ENCODE data around the gene ELMO1.

ELMO1 gene

DNA sequence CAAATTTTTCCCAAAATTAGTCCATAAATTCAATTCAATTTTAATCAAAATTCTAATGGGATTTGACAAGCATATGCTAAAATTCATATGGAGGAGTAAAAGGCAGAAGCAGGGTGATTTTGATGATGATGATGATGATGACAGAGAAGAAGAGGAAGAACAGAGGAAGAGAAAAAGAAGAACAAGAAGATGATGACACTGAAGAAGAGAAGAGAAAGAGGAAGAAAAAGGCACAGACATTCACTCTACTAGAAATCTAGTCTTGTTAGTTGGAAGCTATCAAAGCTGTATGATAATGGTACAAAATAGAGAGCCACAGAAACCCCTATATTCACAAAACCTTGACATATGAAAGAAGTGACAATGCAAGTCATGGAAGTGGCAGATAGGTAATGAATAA, 157.9 kb downstream of the ELMO1 start:
- DNase-seq (ENCODE audit: low spot score) = no peak

DNA sequence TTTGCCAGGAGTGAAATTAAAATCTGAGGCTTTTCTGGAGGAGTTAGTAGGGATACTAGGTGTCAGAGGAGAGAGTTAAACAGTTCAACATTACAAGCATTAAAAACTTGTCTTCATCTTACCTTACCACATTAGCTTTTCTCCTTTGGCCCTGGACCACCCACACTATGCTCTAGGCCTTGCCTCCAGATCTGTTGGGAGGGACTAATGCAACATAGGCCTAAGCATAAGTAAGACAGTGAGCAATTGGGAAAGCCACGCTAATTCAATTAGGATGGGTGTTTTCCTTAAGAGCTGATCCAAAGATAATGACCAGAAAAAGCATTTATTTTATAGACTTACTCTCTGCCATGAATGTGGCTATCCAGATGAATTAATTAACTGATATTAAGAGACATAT, 158.9 kb downstream of the ELMO1 start:
- no peak overlapping the region for H3K27ac ChIP-seq (ENCODE audit: poor library complexity, severe bottlenecking)
- no peaks in the 10 kb centered on the region for H3K9me3 ChIP-seq (ENCODE audit: severe bottlenecking)
- H3K36me3 ChIP-seq (ENCODE audit: low read depth) = no peaks in the 10 kb centered on the region
- H3K4me3 ChIP-seq (ENCODE audit: severe bottlenecking) = no peak overlapping the region
- no peaks in the 10 kb centered on the region for H3K27me3 ChIP-seq (ENCODE audit: insufficient read depth, poor library complexity, severe bottlenecking)
- TF ChIP-seq, protein P1, sequence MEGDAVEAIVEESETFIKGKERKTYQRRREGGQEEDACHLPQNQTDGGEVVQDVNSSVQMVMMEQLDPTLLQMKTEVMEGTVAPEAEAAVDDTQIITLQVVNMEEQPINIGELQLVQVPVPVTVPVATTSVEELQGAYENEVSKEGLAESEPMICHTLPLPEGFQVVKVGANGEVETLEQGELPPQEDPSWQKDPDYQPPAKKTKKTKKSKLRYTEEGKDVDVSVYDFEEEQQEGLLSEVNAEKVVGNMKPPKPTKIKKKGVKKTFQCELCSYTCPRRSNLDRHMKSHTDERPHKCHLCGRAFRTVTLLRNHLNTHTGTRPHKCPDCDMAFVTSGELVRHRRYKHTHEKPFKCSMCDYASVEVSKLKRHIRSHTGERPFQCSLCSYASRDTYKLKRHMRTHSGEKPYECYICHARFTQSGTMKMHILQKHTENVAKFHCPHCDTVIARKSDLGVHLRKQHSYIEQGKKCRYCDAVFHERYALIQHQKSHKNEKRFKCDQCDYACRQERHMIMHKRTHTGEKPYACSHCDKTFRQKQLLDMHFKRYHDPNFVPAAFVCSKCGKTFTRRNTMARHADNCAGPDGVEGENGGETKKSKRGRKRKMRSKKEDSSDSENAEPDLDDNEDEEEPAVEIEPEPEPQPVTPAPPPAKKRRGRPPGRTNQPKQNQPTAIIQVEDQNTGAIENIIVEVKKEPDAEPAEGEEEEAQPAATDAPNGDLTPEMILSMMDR (IDR thresholded peaks at IDR 0.05; ENCODE audit: poor library complexity, severe bottlenecking) = no peak
- DNase-seq (ENCODE audit: low spot score) (no peak), ATAC-seq (ENCODE audit: low read depth) (no peak)
- H3K4me1 ChIP-seq (ENCODE audit: insufficient read depth, poor library complexity, severe bottlenecking) = no peaks in the 10 kb centered on the region

More for the DNA sequence above, 157.9 kb downstream of the ELMO1 start:
- Histone ChIP-seq H3K9me3 (ENCODE audit: severe bottlenecking) (no peaks in the 10 kb centered on the region), H3K4me1 (ENCODE audit: insufficient read depth, poor library complexity, severe bottlenecking) (no peaks in the 10 kb centered on the region), H3K27ac (ENCODE audit: poor library complexity, severe bottlenecking) (no peak overlapping the region), H3K36me3 (ENCODE audit: low read depth) (no peaks in the 10 kb centered on the region), H3K4me3 (ENCODE audit: severe bottlenecking) (no peak overlapping the region), H3K27me3 (ENCODE audit: insufficient read depth, poor library complexity, severe bottlenecking) (no peaks in the 10 kb centered on the region)
- TF ChIP-seq, protein P1 (IDR thresholded peaks at IDR 0.05; ENCODE audit: poor library complexity, severe bottlenecking) = no peak
- no peak for ATAC-seq (ENCODE audit: low read depth)

DNA sequence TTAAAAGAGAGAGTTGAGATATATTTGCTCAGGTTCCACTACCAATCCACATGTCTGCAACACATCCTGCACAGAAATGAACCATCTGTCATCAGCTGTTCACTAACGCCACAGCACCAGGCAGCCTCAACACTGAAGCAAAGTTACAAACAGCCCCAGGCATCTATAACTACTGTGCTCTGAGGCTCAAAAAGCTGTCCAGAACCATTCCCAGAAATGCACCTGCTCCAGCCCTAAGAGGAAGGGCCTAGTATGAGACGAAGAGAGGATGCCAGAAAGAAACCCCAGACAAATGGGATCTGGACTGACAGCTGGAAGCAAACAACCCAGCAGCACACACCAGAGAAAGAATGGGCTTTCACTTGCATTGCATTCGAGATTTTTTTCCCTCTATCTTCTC, 159.3 kb downstream of the ELMO1 start:
- no peaks in the 10 kb centered on the region for H3K9me3 ChIP-seq (ENCODE audit: severe bottlenecking)
- no peak for DNase-seq (ENCODE audit: low spot score)
- no peak for ATAC-seq (ENCODE audit: low read depth)
- H3K27ac ChIP-seq (ENCODE audit: poor library complexity, severe bottlenecking) = no peak overlapping the region
- no peaks in the 10 kb centered on the region for H3K36me3 ChIP-seq (ENCODE audit: low read depth)
- no peaks in the 10 kb centered on the region for H3K27me3 ChIP-seq (ENCODE audit: insufficient read depth, poor library complexity, severe bottlenecking)
- no peak overlapping the region for H3K4me3 ChIP-seq (ENCODE audit: severe bottlenecking)
- TF ChIP-seq, protein P1 (IDR thresholded peaks at IDR 0.05; ENCODE audit: poor library complexity, severe bottlenecking) = no peak
- no peaks in the 10 kb centered on the region for H3K4me1 ChIP-seq (ENCODE audit: insufficient read depth, poor library complexity, severe bottlenecking)

DNA sequence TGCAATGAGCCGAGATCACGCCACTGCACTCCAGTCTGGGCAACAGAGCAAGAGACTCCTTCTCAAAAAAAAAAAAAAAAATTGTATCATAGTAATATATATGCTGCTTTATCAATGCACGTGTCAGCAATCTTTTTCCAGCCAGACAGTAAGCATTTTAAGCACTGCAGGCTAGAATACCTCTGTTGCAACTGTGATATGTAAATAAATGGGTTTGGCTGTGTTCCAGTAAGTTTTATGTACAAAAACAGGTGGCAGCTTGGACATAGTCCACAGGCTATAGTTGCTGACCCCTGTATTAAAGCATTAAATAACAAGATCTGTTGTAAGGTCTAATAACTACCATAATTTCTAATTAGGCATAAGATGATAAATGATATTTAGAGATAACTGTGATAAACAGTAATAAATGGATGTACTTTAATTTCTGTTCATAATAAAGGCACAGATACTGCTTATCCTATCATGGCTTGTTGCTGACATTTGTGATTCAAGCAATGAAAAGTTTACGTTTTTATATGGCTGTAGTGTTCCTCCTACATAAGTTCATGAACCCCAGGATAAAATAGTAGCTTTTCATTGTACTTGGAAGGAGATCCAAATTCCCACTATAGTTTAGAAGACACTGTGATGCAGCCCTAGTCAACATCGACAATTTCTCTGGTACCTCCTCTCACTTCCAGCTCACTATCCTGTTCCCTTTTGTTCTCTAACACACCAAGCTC, 161.4 kb downstream of the ELMO1 start:
- no peak for DNase-seq (ENCODE audit: low spot score)
- H3K27me3 ChIP-seq (ENCODE audit: insufficient read depth, poor library complexity, severe bottlenecking) = no peaks in the 10 kb centered on the region
- no peak overlapping the region for H3K4me3 ChIP-seq (ENCODE audit: severe bottlenecking)
- H3K9me3 ChIP-seq (ENCODE audit: severe bottlenecking) = no peaks in the 10 kb centered on the region
- ATAC-seq (ENCODE audit: low read depth) = no peak
- no peak overlapping the region for H3K27ac ChIP-seq (ENCODE audit: poor library complexity, severe bottlenecking)
- H3K36me3 ChIP-seq (ENCODE audit: low read depth) = no peaks in the 10 kb centered on the region
- TF ChIP-seq, protein P1 (IDR thresholded peaks at IDR 0.05; ENCODE audit: poor library complexity, severe bottlenecking) = no peak
- no peaks in the 10 kb centered on the region for H3K4me1 ChIP-seq (ENCODE audit: insufficient read depth, poor library complexity, severe bottlenecking)

DNA sequence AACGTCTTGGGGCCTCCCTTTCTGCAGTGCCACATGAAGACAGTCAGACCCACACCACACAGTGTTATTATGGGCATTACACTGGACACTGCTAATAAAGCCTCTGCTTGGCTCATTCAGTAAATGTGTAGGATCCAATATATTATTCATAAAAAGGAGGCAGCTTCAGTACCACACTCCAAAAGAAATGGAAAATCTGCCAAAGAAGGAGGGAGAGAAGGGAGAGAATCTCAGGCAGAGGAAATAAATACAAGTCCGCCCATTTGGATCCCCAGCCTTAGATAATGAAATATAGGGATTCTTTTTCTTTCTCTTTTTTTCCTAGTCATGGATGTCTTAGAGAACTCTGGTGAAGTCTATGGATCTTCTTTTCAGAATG, 162.2 kb downstream of the ELMO1 start:
- no peaks in the 10 kb centered on the region for H3K27me3 ChIP-seq (ENCODE audit: insufficient read depth, poor library complexity, severe bottlenecking)
- no peak for DNase-seq (ENCODE audit: low spot score)
- no peaks in the 10 kb centered on the region for H3K36me3 ChIP-seq (ENCODE audit: low read depth)
- ATAC-seq (ENCODE audit: low read depth) = no peak
- no peaks in the 10 kb centered on the region for H3K9me3 ChIP-seq (ENCODE audit: severe bottlenecking)
- no peak overlapping the region for H3K4me3 ChIP-seq (ENCODE audit: severe bottlenecking)
- H3K4me1 ChIP-seq (ENCODE audit: insufficient read depth, poor library complexity, severe bottlenecking) = no peaks in the 10 kb centered on the region
- TF ChIP-seq, protein P1 (IDR thresholded peaks at IDR 0.05; ENCODE audit: poor library complexity, severe bottlenecking) = no peak
- no peak overlapping the region for H3K27ac ChIP-seq (ENCODE audit: poor library complexity, severe bottlenecking)

Data from RWPE2 (cell line).